GM21367 (cell line): ENCODE results near the gene LIN7A.
"Not testable (repeated sequence)": the region's sequence is repeated elsewhere in the genome, so short reads cannot be mapped to it uniquely, and the experiment has no call there.

ENCODE experiments used
- ATAC-seq: cut with Tn5 transposase; IDR thresholded peaks from one replicate; pipeline ENCODE4 v1.9.1; 2021; ENCODE audit not compliant: unreplicated experiment

The LIN7A gene

GRCh38 chr12:80811957-80812708 is 125.6 kb downstream of the LIN7A start:
- no peak for ATAC-seq

GRCh38 chr12:80810874-80811273 is 126.9 kb downstream of the LIN7A start:
- no peak for ATAC-seq

GRCh38 chr12:80807640-80808288 is 130.0 kb downstream of the LIN7A start:
- ATAC-seq = peak; percentile 88

- no peak for ATAC-seq
Measured at GRCh38 chr12:80805106-80805505, 132.6 kb downstream of the LIN7A start.

GRCh38 chr12:80802652-80803400 is 134.9 kb downstream of the LIN7A start:
- ATAC-seq = peak; percentile 90

GRCh38 chr12:80798281-80798680 is 139.5 kb downstream of the LIN7A start:
- no peak for ATAC-seq

- ATAC-seq = no peak
Measured at GRCh38 chr12:80794551-80794950, 143.2 kb downstream of the LIN7A start.

GRCh38 chr12:80792861-80793260 is 144.9 kb downstream of the LIN7A start:
- ATAC-seq = no peak

- no peak for ATAC-seq
Measured at GRCh38 chr12:80791863-80792262, 145.9 kb downstream of the LIN7A start.

GRCh38 chr12:80788407-80788806 is 149.3 kb downstream of the LIN7A start:
- ATAC-seq = not testable (repeated sequence)

- ATAC-seq = not testable (repeated sequence)
Measured at GRCh38 chr12:80782963-80783470, 154.7 kb downstream of the LIN7A start.

GRCh38 chr12:80781313-80781712 is 156.4 kb downstream of the LIN7A start:
- no peak for ATAC-seq

- ATAC-seq = no peak
Measured at GRCh38 chr12:80780746-80781145, 157.0 kb downstream of the LIN7A start.

- ATAC-seq = peak; percentile 94
Measured at GRCh38 chr12:80778005-80778541, 159.7 kb downstream of the LIN7A start.

- no peak for ATAC-seq
Measured at GRCh38 chr12:80777587-80777986, 160.1 kb downstream of the LIN7A start.

- ATAC-seq = no peak
Measured at GRCh38 chr12:80776706-80777105, 161.0 kb downstream of the LIN7A start.

GRCh38 chr12:80770958-80771357 is 166.8 kb downstream of the LIN7A start:
- no peak for ATAC-seq

- ATAC-seq = no peak
Measured at GRCh38 chr12:80769553-80770140, 168.1 kb downstream of the LIN7A start.

- peak; percentile 97 for ATAC-seq
Measured at GRCh38 chr12:80766897-80767296, 170.8 kb downstream of the LIN7A start.

GRCh38 chr12:80766210-80766609 is 171.5 kb downstream of the LIN7A start:
- no peak for ATAC-seq

GRCh38 chr12:80763874-80764273 is 173.9 kb downstream of the LIN7A start:
- ATAC-seq = no peak
